K562 (cell line): ENCODE data around the gene DIS3L2.

Experiments
- CBFB ChIP-seq: sonication (generic); formaldehyde crosslinking; IDR thresholded peaks from 2 replicates; pipeline ENCODE4 v1.4.0; 2020; ENCODE audit warnings: mild to moderate bottlenecking, missing genetic modification reagents
- CTCF ChIP-seq, 3 experiments: IDR thresholded peaks in 2 of 3; conservative IDR thresholded peaks in 1 of 3; 2 replicates each; pipeline ENCODE4 v1.5.1; 2011 to 2012; ENCODE audit warnings: low read length in 3 of 3, mild to moderate bottlenecking in 3 of 3, control low read depth in 2 of 3, improper control_type of control experiment in 1 of 3, inconsistent platforms in 1 of 3, low read depth in 1 of 3, mixed read lengths in 1 of 3, moderate library complexity in 1 of 3; ENCODE audit not compliant: insufficient read depth in 2 of 3
- HCFC1 ChIP-seq: IDR thresholded peaks from 2 replicates; pipeline ENCODE4 v1.6.1; 2012; ENCODE audit warnings: low read depth, low read length, improper control_type of control experiment
- KDM2B ChIP-seq: fragments of 250-450 bp; sonication (Bioruptor Pico); IDR thresholded peaks from 2 replicates; pipeline ENCODE4 v1.8.0; 2021; ENCODE audit warnings: mild to moderate bottlenecking, moderate library complexity
- KDM4B ChIP-seq, 2 experiments: fragments of 450-650 bp in 1 of 2; sonication (generic) in 1 of 2; IDR thresholded peaks; 2 replicates each; pipeline ENCODE4 v1.6.1; 2016 to 2017; ENCODE audit warnings: borderline replicate concordance in 2 of 2, antibody characterized with exemption in 1 of 2, low read depth in 1 of 2, mild to moderate bottlenecking in 1 of 2
- NFYB ChIP-seq: IDR thresholded peaks from 2 replicates; pipeline ENCODE4 v1.6.1; 2011; ENCODE audit warnings: mild to moderate bottlenecking, moderate library complexity; ENCODE audit not compliant: insufficient read length; ENCODE audit errors: extremely low read depth
- SIN3A ChIP-seq, 2 experiments: fragments of 150-350 bp in 1 of 2; IDR thresholded peaks; 2 replicates each; pipeline ENCODE4 v1.6.1; 2011 to 2016; ENCODE audit warnings: borderline replicate concordance in 2 of 2, low read depth in 2 of 2, low read length in 2 of 2, mild to moderate bottlenecking in 2 of 2, moderate library complexity in 2 of 2; ENCODE audit not compliant: control insufficient read depth in 1 of 2
- SP1 ChIP-seq: sonication (generic); formaldehyde crosslinking; IDR thresholded peaks from 2 replicates; pipeline ENCODE4 v1.8.1; 2022; ENCODE audit warnings: mild to moderate bottlenecking, missing genetic modification reagents
- U2AF1 ChIP-seq: fragments of 200-400 bp; formaldehyde crosslinking; optimal IDR thresholded peaks from 2 replicates; pipeline ENCODE3; 2017; ENCODE audit warnings: mild to moderate bottlenecking, low read depth, low read length, moderate library complexity
- USF1 ChIP-seq: sonication (generic); formaldehyde crosslinking; IDR thresholded peaks from 2 replicates; pipeline ENCODE4 v1.9.0; 2022; ENCODE audit warnings: mild to moderate bottlenecking, missing genetic modification reagents
- ZNF354B ChIP-seq: fragments of 250-450 bp; sonication (Bioruptor Pico); IDR thresholded peaks from 2 replicates; pipeline ENCODE4 v1.4.0; 2020
- ZNF384 ChIP-seq: IDR thresholded peaks from 2 replicates; pipeline ENCODE4 v1.6.1; 2012; ENCODE audit warnings: low read depth, low read length, improper control_type of control experiment

- no peak for TF ChIP-seq NFYB
- no peak for TF ChIP-seq ZNF354B (CRISPR knock-in tag)
- no peak for TF ChIP-seq USF1
- no peak for TF ChIP-seq ZNF384
- no peak for TF ChIP-seq SIN3A (IDR thresholded peaks at IDR 0.05; ENCODE audit: borderline replicate concordance in 2 of 2, control insufficient read depth in 1 of 2, low read depth in 2 of 2, low read length in 2 of 2)
- TF ChIP-seq KDM2B (CRISPR knock-in tag), result no peak
- TF ChIP-seq CTCF (IDR thresholded peaks at IDR 0.05 in 2 of 3, conservative IDR thresholded peaks at IDR 0.05 in 1 of 3; ENCODE audit: insufficient read depth in 2 of 3, low read depth in 1 of 3, low read length in 3 of 3), result no peak
- no peak for TF ChIP-seq CBFB (CRISPR knock-in tag)
- no peak for TF ChIP-seq SP1 (CRISPR knock-in tag)
- no peak for TF ChIP-seq HCFC1
- no peak for TF ChIP-seq KDM4B (IDR thresholded peaks at IDR 0.05; ENCODE audit: borderline replicate concordance in 2 of 2, low read depth in 1 of 2)
- TF ChIP-seq U2AF1, result no peak
Observed at GRCh38 chr2:232242316-232242715, 280.8 kb downstream of the DIS3L2 start.
